ENCODE results near the gene ELMO1. TPM values are rescaled to one million over a fixed set of nuclear protein-coding genes. Genes with fewer than 3 reads are reported as not detected.

ELMO1 gene
- polyA plus RNA-seq, 1 donor from 2014 or later, result 86.5 TPM

DNA sequence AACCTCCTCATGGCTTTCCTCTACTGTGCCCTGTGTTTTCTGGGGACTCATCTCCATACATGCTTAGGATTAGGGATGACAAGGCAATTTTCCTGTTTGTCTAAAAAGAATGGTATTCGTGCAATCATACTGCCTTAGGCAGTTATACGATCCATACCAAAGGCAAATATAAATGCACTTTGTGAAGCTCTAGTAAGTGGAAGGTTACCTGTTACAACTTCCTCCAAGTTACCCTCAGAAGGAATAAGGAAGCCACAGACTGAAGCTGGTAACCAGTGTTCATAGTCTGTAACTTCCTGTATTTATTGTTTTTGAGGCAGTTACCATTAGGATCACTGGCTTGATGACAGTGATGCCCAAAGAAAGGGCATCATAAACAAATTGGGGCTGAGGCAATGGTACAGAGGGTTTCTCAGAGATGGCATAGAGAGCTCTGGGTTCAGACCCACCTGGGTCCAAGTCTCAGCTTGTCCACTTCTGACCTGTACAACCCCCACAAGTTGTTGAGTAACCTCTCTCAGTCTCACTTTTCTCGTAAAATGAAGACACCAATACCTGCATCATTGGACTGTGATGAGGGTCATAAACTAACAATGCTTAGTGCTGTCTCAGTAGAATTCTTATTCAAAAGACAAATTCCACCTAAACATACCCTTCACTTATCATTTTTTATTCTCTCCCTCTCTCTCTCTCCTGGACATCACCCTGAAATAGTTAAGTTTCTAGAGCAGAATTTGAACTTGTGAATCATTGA lies 138.2 kb downstream of the ELMO1 start:
- H3K4me3 Mint-ChIP-seq, result peak overlapping the region; percentile 22 to 90 (median 60)
- H3K4me1 Mint-ChIP-seq, result peaks cover 36 to 46% (median 40%) of the 10 kb centered on the region in 3 donors
- H3K27me3 Mint-ChIP-seq, result no peaks in the 10 kb centered on the region
- peak overlapping the region; percentile 82 to 94 (median 84) for H3K27ac Mint-ChIP-seq
- H3K36me3 Mint-ChIP-seq, result peaks cover 17% of the 10 kb centered on the region
- H3K9me3 Mint-ChIP-seq, result no peaks in the 10 kb centered on the region

- Mint-ChIP-seq H3K4me1 (peaks cover 31 to 38% (median 37%) of the 10 kb centered on the region in 3 donors), H3K9me3 (no peaks in the 10 kb centered on the region), H3K36me3 (peaks cover 17% of the 10 kb centered on the region), H3K4me3 (no peak overlapping the region), H3K27ac (peak overlapping the region in 1 of 3 donors; percentile 82), H3K27me3 (no peaks in the 10 kb centered on the region)
Observed at GRCh38 chr7:37309493-37309892, 139.2 kb downstream of the ELMO1 start.

GRCh38 chr7:37304921-37305320 lies 143.7 kb downstream of the ELMO1 start:
- Mint-ChIP-seq H3K4me1 (peaks cover 8 to 13% (median 10%) of the 10 kb centered on the region in 3 donors), H3K9me3 (no peaks in the 10 kb centered on the region), H3K36me3 (peaks cover 24% of the 10 kb centered on the region), H3K27me3 (no peaks in the 10 kb centered on the region), H3K27ac (no peak overlapping the region), H3K4me3 (no peak overlapping the region)

DNA sequence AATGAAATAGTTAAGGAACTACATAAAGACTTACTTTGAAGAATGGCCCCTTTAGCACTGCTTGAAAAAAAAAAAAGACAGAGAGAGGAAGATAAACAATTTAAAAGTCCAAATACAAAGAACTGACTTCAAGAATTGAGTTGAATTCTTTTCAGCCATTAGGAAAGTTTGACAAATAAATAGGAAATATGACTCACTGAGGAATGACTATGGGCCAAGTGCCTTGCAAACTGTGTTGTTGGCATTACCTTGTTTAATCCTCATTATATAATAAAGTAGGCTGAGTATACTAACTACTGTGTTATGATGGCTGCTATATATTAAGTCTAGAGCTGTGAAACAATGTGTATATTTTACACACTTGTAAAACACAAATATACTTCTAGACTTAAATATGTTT lies 151.1 kb downstream of the ELMO1 start:
- no peaks in the 10 kb centered on the region for H3K27me3 Mint-ChIP-seq
- H3K4me3 Mint-ChIP-seq, result no peak overlapping the region
- H3K9me3 Mint-ChIP-seq, result no peaks in the 10 kb centered on the region
- H3K27ac Mint-ChIP-seq, result no peak overlapping the region
- H3K4me1 Mint-ChIP-seq, result peaks cover 0 to 7% (median 5%) of the 10 kb centered on the region in 3 donors
- H3K36me3 Mint-ChIP-seq, result peaks cover 10% of the 10 kb centered on the region

- H3K27me3 Mint-ChIP-seq, result no peaks in the 10 kb centered on the region
- peaks cover 10 to 16% (median 16%) of the 10 kb centered on the region in 3 donors for H3K4me1 Mint-ChIP-seq
- H3K27ac Mint-ChIP-seq, result no peak overlapping the region
- H3K4me3 Mint-ChIP-seq, result no peak overlapping the region
- peaks cover 2% of the 10 kb centered on the region for H3K36me3 Mint-ChIP-seq
- no peaks in the 10 kb centered on the region for H3K9me3 Mint-ChIP-seq
Observed at GRCh38 chr7:37295401-37295800, 153.3 kb downstream of the ELMO1 start.

DNA sequence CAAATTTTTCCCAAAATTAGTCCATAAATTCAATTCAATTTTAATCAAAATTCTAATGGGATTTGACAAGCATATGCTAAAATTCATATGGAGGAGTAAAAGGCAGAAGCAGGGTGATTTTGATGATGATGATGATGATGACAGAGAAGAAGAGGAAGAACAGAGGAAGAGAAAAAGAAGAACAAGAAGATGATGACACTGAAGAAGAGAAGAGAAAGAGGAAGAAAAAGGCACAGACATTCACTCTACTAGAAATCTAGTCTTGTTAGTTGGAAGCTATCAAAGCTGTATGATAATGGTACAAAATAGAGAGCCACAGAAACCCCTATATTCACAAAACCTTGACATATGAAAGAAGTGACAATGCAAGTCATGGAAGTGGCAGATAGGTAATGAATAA lies 157.9 kb downstream of the ELMO1 start:
- H3K9me3 Mint-ChIP-seq, result no peaks in the 10 kb centered on the region
- H3K4me1 Mint-ChIP-seq, result peaks cover 32 to 43% (median 37%) of the 10 kb centered on the region in 3 donors
- H3K27ac Mint-ChIP-seq, result peak overlapping the region in 2 of 3 donors; percentile 30 to 67
- H3K4me3 Mint-ChIP-seq, result no peak overlapping the region
- H3K36me3 Mint-ChIP-seq, result peaks cover 2% of the 10 kb centered on the region
- H3K27me3 Mint-ChIP-seq, result no peaks in the 10 kb centered on the region

- peaks cover 38 to 48% (median 41%) of the 10 kb centered on the region in 3 donors for H3K4me1 Mint-ChIP-seq
- H3K36me3 Mint-ChIP-seq, result peaks cover 2% of the 10 kb centered on the region
- H3K27ac Mint-ChIP-seq, result peak overlapping the region; percentile 25 to 65 (median 39)
- no peak overlapping the region for H3K4me3 Mint-ChIP-seq
- H3K9me3 Mint-ChIP-seq, result no peaks in the 10 kb centered on the region
- H3K27me3 Mint-ChIP-seq, result no peaks in the 10 kb centered on the region
Observed at GRCh38 chr7:37289781-37290180, 158.9 kb downstream of the ELMO1 start.

DNA sequence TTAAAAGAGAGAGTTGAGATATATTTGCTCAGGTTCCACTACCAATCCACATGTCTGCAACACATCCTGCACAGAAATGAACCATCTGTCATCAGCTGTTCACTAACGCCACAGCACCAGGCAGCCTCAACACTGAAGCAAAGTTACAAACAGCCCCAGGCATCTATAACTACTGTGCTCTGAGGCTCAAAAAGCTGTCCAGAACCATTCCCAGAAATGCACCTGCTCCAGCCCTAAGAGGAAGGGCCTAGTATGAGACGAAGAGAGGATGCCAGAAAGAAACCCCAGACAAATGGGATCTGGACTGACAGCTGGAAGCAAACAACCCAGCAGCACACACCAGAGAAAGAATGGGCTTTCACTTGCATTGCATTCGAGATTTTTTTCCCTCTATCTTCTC lies 159.3 kb downstream of the ELMO1 start:
- Mint-ChIP-seq H3K27ac (peak overlapping the region; percentile 39 to 69 (median 65)), H3K36me3 (peaks cover 2% of the 10 kb centered on the region), H3K27me3 (no peaks in the 10 kb centered on the region), H3K4me1 (peaks cover 41 to 52% (median 44%) of the 10 kb centered on the region in 3 donors), H3K9me3 (no peaks in the 10 kb centered on the region), H3K4me3 (no peak overlapping the region)

GRCh38 chr7:37287131-37287855 lies 161.4 kb downstream of the ELMO1 start:
- peaks cover 41 to 55% (median 46%) of the 10 kb centered on the region in 3 donors for H3K4me1 Mint-ChIP-seq
- peak overlapping the region in 2 of 3 donors; percentile 45 to 80 for H3K27ac Mint-ChIP-seq
- no peaks in the 10 kb centered on the region for H3K9me3 Mint-ChIP-seq
- peak overlapping the region in 1 of 4 donors; percentile 73 for H3K4me3 Mint-ChIP-seq
- H3K27me3 Mint-ChIP-seq, result no peaks in the 10 kb centered on the region
- H3K36me3 Mint-ChIP-seq, result peaks cover 2% of the 10 kb centered on the region

DNA sequence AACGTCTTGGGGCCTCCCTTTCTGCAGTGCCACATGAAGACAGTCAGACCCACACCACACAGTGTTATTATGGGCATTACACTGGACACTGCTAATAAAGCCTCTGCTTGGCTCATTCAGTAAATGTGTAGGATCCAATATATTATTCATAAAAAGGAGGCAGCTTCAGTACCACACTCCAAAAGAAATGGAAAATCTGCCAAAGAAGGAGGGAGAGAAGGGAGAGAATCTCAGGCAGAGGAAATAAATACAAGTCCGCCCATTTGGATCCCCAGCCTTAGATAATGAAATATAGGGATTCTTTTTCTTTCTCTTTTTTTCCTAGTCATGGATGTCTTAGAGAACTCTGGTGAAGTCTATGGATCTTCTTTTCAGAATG lies 162.2 kb downstream of the ELMO1 start:
- Mint-ChIP-seq H3K27ac (peak overlapping the region in 1 of 3 donors; percentile 48), H3K9me3 (peaks cover 0 to 2% (median 0%) of the 10 kb centered on the region in 3 donors)

GRCh38 chr7:37285706-37286453 lies 162.8 kb downstream of the ELMO1 start:
- peaks cover 0 to 2% (median 0%) of the 10 kb centered on the region in 3 donors for H3K9me3 Mint-ChIP-seq
- H3K4me3 Mint-ChIP-seq, result peak overlapping the region in 2 of 4 donors; percentile 3 to 30
- peaks cover 34 to 52% (median 43%) of the 10 kb centered on the region in 3 donors for H3K4me1 Mint-ChIP-seq
- H3K36me3 Mint-ChIP-seq, result no peaks in the 10 kb centered on the region
- peak overlapping the region in 1 of 3 donors; percentile 48 for H3K27ac Mint-ChIP-seq
- H3K27me3 Mint-ChIP-seq, result no peaks in the 10 kb centered on the region

More for the DNA sequence above, 162.2 kb downstream of the ELMO1 start:
- Mint-ChIP-seq H3K27me3 (no peaks in the 10 kb centered on the region), H3K4me3 (peak overlapping the region in 2 of 4 donors; percentile 3 to 59), H3K4me1 (peaks cover 40 to 57% (median 49%) of the 10 kb centered on the region in 3 donors), H3K36me3 (peaks cover 2% of the 10 kb centered on the region)

DNA sequence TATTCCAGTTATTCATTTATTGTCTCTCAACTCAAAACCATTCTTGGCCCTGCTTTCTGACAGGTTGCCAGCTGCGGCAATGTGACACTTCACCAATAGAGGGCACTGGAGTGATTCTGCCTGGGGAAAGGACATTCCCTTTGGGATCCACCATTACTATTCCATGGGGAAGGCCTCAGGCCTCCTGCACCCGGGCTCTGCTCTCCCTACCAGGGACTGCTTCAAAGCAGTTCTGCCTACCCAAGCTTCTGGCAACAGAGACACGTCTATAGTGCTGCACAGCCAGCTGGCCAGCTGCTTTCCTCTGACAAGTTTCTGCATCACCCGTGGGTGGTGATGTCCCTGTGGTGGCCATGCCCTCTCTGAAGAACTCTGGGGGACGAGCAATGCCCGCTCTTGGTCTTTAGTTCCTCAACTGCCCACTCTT lies 163.8 kb downstream of the ELMO1 start:
- Mint-ChIP-seq H3K27me3 (no peaks in the 10 kb centered on the region), H3K27ac (no peak overlapping the region), H3K4me3 (peak overlapping the region in 2 of 4 donors; percentile 2 to 54), H3K9me3 (peaks cover 0 to 2% (median 0%) of the 10 kb centered on the region in 3 donors), H3K36me3 (peaks cover 5% of the 10 kb centered on the region), H3K4me1 (peaks cover 34 to 53% (median 39%) of the 10 kb centered on the region in 3 donors)

GRCh38 chr7:37284285-37284684 lies 164.4 kb downstream of the ELMO1 start:
- Mint-ChIP-seq H3K4me3 (peak overlapping the region in 1 of 4 donors; percentile 54), H3K27me3 (no peaks in the 10 kb centered on the region), H3K4me1 (peaks cover 36 to 48% (median 39%) of the 10 kb centered on the region in 3 donors), H3K9me3 (peaks cover 0 to 2% (median 0%) of the 10 kb centered on the region in 3 donors), H3K36me3 (peaks cover 7% of the 10 kb centered on the region), H3K27ac (no peak overlapping the region)

DNA sequence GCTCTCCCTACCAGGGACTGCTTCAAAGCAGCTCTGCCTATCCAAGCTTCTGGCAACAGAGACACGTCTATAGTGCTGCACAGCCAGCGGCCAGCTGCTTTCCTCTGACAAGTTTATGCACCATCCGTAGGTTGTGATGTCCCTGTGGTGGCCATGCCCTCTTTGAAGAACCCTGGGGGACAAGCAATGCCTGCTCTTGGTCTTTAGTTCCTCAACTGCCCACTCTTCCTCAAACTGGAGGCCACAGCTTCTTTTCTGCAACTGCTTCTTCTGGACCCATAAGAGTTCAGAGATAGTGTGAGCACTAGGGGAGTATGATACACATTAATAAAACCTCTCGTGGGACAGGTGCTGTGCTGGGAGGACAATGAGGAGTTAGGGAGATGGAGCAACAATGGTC lies 164.9 kb downstream of the ELMO1 start:
- H3K4me1 Mint-ChIP-seq, result peaks cover 35 to 42% (median 35%) of the 10 kb centered on the region in 3 donors
- H3K36me3 Mint-ChIP-seq, result peaks cover 7% of the 10 kb centered on the region
- H3K4me3 Mint-ChIP-seq, result no peak overlapping the region
- no peak overlapping the region for H3K27ac Mint-ChIP-seq
- peaks cover 0 to 2% (median 0%) of the 10 kb centered on the region in 3 donors for H3K9me3 Mint-ChIP-seq
- no peaks in the 10 kb centered on the region for H3K27me3 Mint-ChIP-seq

Measured in IgD-negative memory B cell (primary cell).